ENCODE measurements around the gene R3HDML. TPM values are rescaled to one million over a fixed set of nuclear protein-coding genes. Genes with fewer than 3 reads are reported as not detected.

Gene R3HDML
- polyA plus RNA-seq, 3 donors = not detected

DNA sequence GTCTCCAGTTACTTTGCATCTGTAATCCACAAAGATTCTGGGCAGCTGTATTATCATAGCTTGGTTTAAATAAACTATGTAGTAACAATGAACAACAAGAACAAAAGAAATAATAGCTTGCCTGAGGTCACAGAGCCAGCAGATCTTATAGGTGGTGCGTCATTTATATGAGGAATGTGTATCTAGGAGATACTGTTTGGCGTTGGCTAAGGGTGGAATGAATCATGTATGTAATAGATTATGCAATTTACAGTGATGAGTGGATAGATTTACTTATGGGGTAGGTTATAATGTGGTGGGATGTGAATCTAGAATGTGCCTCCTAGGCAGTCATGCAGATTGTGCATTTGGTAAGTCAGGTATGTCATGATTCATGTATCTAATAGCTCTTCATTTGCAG, 61.5 kb downstream of the R3HDML start:
- H2AFZ ChIP-seq (ENCODE audit: insufficient read depth, low read depth, low read length, poor library complexity, severe bottlenecking) = no peak overlapping the region

DNA sequence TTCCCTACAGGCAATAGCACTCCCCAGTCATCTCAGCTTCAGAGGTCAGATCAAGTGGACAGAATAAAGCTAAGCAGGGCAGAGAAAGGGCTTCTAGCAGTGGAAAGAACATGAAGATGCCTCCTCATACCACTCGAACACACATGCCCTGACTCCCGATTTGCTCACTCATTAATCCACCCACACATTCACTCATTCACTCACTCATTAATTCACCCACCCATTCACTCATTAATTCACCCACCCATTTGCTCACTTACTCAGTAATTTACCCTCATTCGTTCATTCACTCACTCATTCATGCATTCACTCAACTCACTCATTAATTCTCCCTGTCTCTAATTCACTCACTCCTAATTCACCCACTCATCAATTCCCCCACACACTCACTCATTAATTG, 62.6 kb downstream of the R3HDML start:
- no peaks in the 10 kb centered on the region for H3K79me2 ChIP-seq (ENCODE audit: insufficient read depth, low read length)
- 79% methylated on average over 3 of the region's 3 CpGs for WGBS (ENCODE audit: insufficient coverage)
- Mint-ChIP-seq H3K4me1 (peaks cover 5% of the 10 kb centered on the region), H3K27me3 (ENCODE audit: low read depth in 3 of 3) (peaks cover 0 to 6% (median 5%) of the 10 kb centered on the region in 3 donors), H3K9me3 (peaks cover 0 to 1% (median 0%) of the 10 kb centered on the region in 7 donors), H3K36me3 (no peaks in the 10 kb centered on the region), H3K4me3 (no peak overlapping the region), H3K27ac (no peak overlapping the region)
- no peaks in the 10 kb centered on the region for H3K9me3 ChIP-seq (replicated peaks in 1 of 2; ENCODE audit: control insufficient read depth in 1 of 2, insufficient read depth in 1 of 2, low read length in 2 of 2)
- intact Hi-C loops (cut with micrococcal nuclease) = no loop called here
- H3K4me2 ChIP-seq (replicated peaks; ENCODE audit: extremely low read depth, low read length, poor library complexity, severe bottlenecking) = no peak overlapping the region
- no peak overlapping the region for H3K9ac ChIP-seq (ENCODE audit: insufficient read depth, low read length, poor library complexity, severe bottlenecking)
- H3K27ac ChIP-seq (ENCODE audit: low read depth in 1 of 2, low read length in 2 of 2) = no peak overlapping the region
- TF ChIP-seq, protein P1, sequence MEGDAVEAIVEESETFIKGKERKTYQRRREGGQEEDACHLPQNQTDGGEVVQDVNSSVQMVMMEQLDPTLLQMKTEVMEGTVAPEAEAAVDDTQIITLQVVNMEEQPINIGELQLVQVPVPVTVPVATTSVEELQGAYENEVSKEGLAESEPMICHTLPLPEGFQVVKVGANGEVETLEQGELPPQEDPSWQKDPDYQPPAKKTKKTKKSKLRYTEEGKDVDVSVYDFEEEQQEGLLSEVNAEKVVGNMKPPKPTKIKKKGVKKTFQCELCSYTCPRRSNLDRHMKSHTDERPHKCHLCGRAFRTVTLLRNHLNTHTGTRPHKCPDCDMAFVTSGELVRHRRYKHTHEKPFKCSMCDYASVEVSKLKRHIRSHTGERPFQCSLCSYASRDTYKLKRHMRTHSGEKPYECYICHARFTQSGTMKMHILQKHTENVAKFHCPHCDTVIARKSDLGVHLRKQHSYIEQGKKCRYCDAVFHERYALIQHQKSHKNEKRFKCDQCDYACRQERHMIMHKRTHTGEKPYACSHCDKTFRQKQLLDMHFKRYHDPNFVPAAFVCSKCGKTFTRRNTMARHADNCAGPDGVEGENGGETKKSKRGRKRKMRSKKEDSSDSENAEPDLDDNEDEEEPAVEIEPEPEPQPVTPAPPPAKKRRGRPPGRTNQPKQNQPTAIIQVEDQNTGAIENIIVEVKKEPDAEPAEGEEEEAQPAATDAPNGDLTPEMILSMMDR (IDR thresholded peaks at IDR 0.05) = no peak
- H3K4me1 ChIP-seq (ENCODE audit: control insufficient read depth in 1 of 2, insufficient read depth in 2 of 2, low read length in 2 of 2) = no peaks in the 10 kb centered on the region
- no peak for DNase-seq
- no peak overlapping the region for H3K4me3 ChIP-seq (replicated peaks in 1 of 3; ENCODE audit: low read depth in 2 of 3, low read length in 3 of 3)
- no peaks in the 10 kb centered on the region for H3K27me3 ChIP-seq (ENCODE audit: control insufficient read depth in 2 of 2, insufficient read depth in 2 of 2, low read length in 2 of 2)
- no peak overlapping the region for H2AFZ ChIP-seq (ENCODE audit: insufficient read depth, low read depth, low read length, poor library complexity, severe bottlenecking)
- no peaks in the 10 kb centered on the region for H3K36me3 ChIP-seq (replicated peaks in 1 of 2; ENCODE audit: control insufficient read depth in 1 of 2, insufficient read depth in 2 of 2, low read length in 2 of 2)
- H4K20me1 ChIP-seq (ENCODE audit: insufficient read depth, low read length) = no peaks in the 10 kb centered on the region

More for the DNA sequence above, 61.5 kb downstream of the R3HDML start:
- intact Hi-C loops (cut with micrococcal nuclease) = no loop called here
- Mint-ChIP-seq H3K27me3 (ENCODE audit: low read depth in 3 of 3) (peaks cover 0 to 7% (median 5%) of the 10 kb centered on the region in 3 donors), H3K9me3 (no peaks in the 10 kb centered on the region), H3K27ac (no peak overlapping the region), H3K4me1 (peaks cover 6% of the 10 kb centered on the region), H3K4me3 (no peak overlapping the region), H3K36me3 (no peaks in the 10 kb centered on the region)
- no peaks in the 10 kb centered on the region for H3K4me1 ChIP-seq (ENCODE audit: control insufficient read depth in 1 of 2, insufficient read depth in 2 of 2, low read length in 2 of 2)
- H3K36me3 ChIP-seq (replicated peaks in 1 of 2; ENCODE audit: control insufficient read depth in 1 of 2, insufficient read depth in 2 of 2, low read length in 2 of 2) = no peaks in the 10 kb centered on the region
- no peaks in the 10 kb centered on the region for H3K79me2 ChIP-seq (ENCODE audit: insufficient read depth, low read length)
- H3K9me3 ChIP-seq (replicated peaks in 1 of 2; ENCODE audit: control insufficient read depth in 1 of 2, insufficient read depth in 1 of 2, low read length in 2 of 2) = no peaks in the 10 kb centered on the region
- TF ChIP-seq, protein P1 (IDR thresholded peaks at IDR 0.05) = no peak
- no peak overlapping the region for H3K4me3 ChIP-seq (replicated peaks in 1 of 3; ENCODE audit: low read depth in 2 of 3, low read length in 3 of 3)
- 73% methylated on average over 2 of the region's 2 CpGs for WGBS (ENCODE audit: insufficient coverage)
- no peaks in the 10 kb centered on the region for H3K27me3 ChIP-seq (ENCODE audit: control insufficient read depth in 2 of 2, insufficient read depth in 2 of 2, low read length in 2 of 2)
- H3K27ac ChIP-seq (ENCODE audit: low read depth in 1 of 2, low read length in 2 of 2) = no peak overlapping the region
- DNase-seq = no peak
- no peak overlapping the region for H3K4me2 ChIP-seq (replicated peaks; ENCODE audit: extremely low read depth, low read length, poor library complexity, severe bottlenecking)
- no peaks in the 10 kb centered on the region for H4K20me1 ChIP-seq (ENCODE audit: insufficient read depth, low read length)
- H3K9ac ChIP-seq (ENCODE audit: insufficient read depth, low read length, poor library complexity, severe bottlenecking) = no peak overlapping the region
